HT-29 (cell line): ENCODE data around the gene F12. TPM values are rescaled to one million over a fixed set of nuclear protein-coding genes. Genes with fewer than 3 reads are reported as not detected.
A peak's percentile ranks its signal among the peaks of the same experiment; 100 is the strongest.

ENCODE experiments used
- DNase-seq: peaks from one replicate; pipeline ENCODE4 v3.0.0-alpha.2; 2015; ENCODE audit warnings: low spot score
- total RNA-seq: library from RNA; depleted of rRNA; stranded (reverse); fragments of >200 nt; shearing (Covaris generic); gene quantifications from 2 replicates; pipeline ENCODE4 v1.2.3, GENCODE V29; 2014; rRNA removed

Gene F12
- total RNA-seq, 1 experiment from 2014 or later = 52.9 TPM

DNA sequence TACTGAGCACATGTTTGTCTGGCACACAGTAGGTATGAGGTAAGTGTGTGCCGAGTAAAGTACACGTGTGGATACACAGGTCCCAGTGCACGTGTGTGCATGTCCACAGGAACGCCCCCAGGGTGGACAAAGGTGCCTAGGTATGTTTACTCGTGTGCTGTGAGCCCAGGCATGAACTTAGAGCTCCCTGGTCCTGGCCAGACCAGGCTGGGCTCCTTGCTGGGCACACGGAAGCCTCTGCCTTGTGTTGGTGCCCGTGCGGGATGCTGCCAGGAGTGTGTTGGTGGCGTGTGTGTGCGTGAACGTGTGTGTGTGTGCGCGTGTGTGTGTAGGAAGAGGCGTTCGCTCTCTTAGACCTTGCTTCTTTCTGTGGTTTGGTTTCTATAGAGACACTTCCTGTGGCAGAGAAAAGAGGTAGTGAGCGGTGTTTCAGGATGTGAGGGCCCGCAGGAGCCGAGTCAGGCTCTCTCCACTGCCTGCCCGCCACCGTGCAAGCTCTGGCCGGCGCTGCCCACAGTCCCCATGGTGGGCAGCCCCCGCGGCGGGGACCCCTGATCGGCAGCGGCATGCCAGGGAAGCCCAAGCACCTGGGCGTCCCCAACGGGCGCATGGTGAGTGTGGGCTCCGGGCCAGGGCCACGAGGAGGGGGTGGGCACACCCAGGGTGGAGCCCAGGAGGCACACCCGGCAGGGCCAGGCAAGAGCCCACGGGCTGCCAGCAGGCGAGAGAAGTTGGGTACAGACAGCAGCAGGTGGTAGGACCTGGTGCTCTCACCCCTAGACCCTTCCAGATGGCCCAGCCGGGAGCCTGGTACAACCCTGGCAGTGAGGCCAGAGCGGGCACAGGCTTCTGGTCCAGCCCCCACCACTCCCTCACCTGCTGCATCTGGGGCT, 51.7 kb downstream of the F12 start, which contains the start of gene RGS14:
RGS14 (plus strand) TSS at position 466 of the 893 bp plus-strand sequence; CDS start at position 567, 101 bp downstream.
- peak; percentile 80 for DNase-seq

DNA sequence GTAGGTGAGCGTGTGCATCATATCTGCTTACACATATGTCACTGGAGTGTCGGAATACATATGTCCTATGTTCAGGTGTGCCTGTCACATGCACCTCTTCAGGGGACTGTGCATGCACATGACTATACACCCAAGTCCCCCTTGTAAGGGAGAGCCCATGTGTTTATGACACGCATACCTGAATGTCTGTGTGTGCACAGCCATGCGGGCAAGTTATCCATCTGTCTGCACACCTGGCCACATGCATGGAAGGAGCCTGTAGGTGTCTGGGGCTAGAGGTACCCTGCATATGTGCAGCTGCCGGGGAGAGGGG, 52.3 kb downstream of the F12 start:
- DNase-seq = no peak

DNA sequence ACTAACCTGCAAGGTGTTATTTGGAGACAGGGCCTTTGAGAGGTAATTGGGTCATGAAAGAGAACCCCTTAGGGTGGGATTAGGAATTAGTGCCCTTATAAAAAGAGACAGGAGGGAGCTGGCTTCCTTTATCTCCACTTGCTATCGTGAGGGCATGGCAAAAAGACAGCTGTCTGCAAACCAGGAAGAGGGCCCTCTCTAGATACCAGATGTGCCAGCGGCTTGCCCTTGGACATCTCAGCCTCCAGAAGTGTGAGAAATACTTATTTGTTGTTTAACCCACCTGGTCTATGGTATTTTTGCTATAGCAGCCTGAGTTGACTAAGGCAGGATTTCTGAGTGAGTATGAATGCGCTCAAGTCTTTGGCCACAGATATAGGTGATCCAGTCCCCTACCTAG, 52.6 kb downstream of the F12 start:
- no peak for DNase-seq

DNA sequence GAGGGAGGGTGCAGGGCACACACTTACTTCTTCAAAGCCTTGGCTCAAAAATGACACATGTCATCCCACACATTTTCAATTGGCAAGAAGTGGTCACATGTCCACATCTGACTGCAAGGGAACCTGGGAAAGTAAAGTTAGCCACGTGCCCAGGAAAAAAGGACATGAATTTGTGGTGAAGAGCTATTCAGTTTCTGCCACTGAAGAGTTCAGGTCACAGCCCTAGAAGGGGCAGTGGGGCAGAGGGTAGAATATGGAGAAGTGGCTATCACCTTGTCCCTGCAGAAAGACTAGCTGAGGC, 53.5 kb downstream of the F12 start:
- no peak for DNase-seq

DNA sequence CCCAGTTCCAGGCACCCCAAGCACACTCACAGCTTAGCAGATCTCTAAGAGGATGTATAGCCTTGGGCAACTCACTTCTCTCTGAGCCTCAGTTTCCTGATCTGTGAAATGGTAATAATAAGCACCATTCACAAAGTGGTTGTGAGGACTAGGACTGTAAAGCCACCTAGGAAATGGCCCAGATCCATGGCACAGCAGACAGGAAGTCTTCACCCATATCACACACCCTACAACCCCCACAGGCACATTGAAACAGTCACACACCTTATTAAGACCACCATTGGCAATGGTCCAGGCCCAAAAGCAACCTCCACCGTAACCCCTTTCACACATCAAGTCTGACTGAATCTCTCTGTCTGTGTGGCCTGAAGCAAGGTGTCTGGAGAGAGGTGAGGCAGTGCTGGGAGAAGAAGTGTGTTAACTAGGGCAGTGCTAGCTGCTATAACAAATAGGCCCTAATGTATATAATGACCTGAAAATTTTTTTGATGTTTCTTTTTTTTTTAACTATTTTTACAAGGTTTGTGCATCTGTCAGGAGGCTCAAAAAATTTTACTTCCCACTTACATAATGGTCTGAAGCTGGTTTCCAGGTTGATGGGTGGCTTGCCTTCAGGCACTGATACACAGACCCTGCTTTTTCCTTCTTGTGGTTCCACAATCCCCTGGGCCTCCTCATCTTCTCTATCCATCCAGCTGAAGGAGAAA, 54.0 kb downstream of the F12 start:
- DNase-seq = no peak

DNA sequence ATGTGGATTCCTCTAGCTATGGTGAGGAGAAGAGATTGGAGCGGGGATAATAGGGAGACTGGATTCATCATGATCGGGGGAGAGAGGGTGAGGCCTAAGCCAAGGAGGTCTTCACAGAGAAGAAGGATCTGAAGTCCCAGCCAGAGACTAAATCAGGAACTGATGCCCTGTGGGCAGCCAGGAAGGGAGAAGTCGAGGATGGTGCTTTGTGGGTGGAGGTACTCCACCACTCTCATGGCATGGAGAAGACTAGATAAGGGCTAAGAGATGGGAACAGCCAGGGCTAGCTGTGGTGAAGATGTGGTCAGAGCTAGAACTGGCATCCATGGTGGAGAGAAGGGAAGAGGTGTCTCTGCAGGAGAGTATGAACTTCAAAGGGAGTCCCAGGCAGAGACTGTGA, 54.7 kb downstream of the F12 start:
- DNase-seq = no peak

GRCh38 chr5:177354256-177354655, 55.1 kb downstream of the F12 start:
- no peak for DNase-seq

- no peak for DNase-seq
These were observed 56.3 kb downstream of the F12 start for GRCh38 chr5:177353093-177353492.

Other genes starting within 250 kb of the F12 start
- 33.7 and 33.8 TPM in 2 replicates for gene RAB24, start 105.8 kb downstream of the F12 start, total RNA-seq
- 556 and 582 TPM in 2 replicates for gene PRELID1, start 105.8 kb downstream of the F12 start, total RNA-seq
- gene MXD3, start 97.7 kb downstream of the F12 start, total RNA-seq = 55.7 and 75.5 TPM in 2 replicates
- 234 and 262 TPM in 2 replicates for gene LMAN2, start 57.9 kb downstream of the F12 start, total RNA-seq
- gene RGS14, start 51.6 kb downstream of the F12 start, total RNA-seq = 48.9 and 58.3 TPM in 2 replicates
- gene SLC34A1, start 25.1 kb downstream of the F12 start, total RNA-seq = not detected in 2 replicates
- not detected in 2 replicates for gene PFN3, start 8.9 kb downstream of the F12 start, total RNA-seq
- 87.7 and 94.2 TPM in 2 replicates for gene GRK6, start 17.1 kb upstream of the F12 start, total RNA-seq
- 69.3 and 86.7 TPM in 2 replicates for gene PRR7, start 37.2 kb upstream of the F12 start, total RNA-seq
- 11.3 and 12.9 TPM in 2 replicates for gene DBN1, start 64.1 kb upstream of the F12 start, total RNA-seq
- gene PDLIM7, start 88.0 kb upstream of the F12 start, total RNA-seq = 32.2 and 34.7 TPM in 2 replicates
- 1.6 and 1.9 TPM in 2 replicates for gene DOK3, start 100.3 kb upstream of the F12 start, total RNA-seq
- gene DDX41, start 107.4 kb upstream of the F12 start, total RNA-seq = 240 and 269 TPM in 2 replicates
- gene FAM193B, start 145.0 kb upstream of the F12 start, total RNA-seq = 32.8 and 61.4 TPM in 2 replicates
- gene TMED9, start 182.6 kb upstream of the F12 start, total RNA-seq = 115 and 119 TPM in 2 replicates
- gene B4GALT7, start 190.6 kb upstream of the F12 start, total RNA-seq = 25.0 and 31.8 TPM in 2 replicates